Cardiac fibroblast (primary cell): ENCODE measurements around the gene ADAMTS12.

Source experiments
- DNase-seq, 2 donors: peaks; one replicate each; pipeline versions ENCODE4 v3.0.0 to v3.0.0-alpha.2; 2010; ENCODE audit warnings: low read depth in 2 of 2
- H3K4me3 ChIP-seq, 2 donors: replicated peaks in 1 of 2; 1 replicate in 1 of 2; 2 replicates in 1 of 2; pipeline ENCODE4 v1.5.1; 2011; ENCODE audit warnings: low read depth in 2 of 2, low read length in 2 of 2, mild to moderate bottlenecking in 2 of 2, moderate library complexity in 1 of 2
- CTCF ChIP-seq: IDR thresholded peaks from one replicate; pipeline ENCODE4 v1.5.1; 2011; ENCODE audit warnings: low read depth, mild to moderate bottlenecking, low read length, inconsistent platforms

Gene ADAMTS12

GRCh38 chr5:33713136-33713765 is 178.5 kb downstream of the ADAMTS12 start:
- no peak for TF ChIP-seq CTCF
- DNase-seq, result no peak
- H3K4me3 ChIP-seq, result no peak overlapping the region

- TF ChIP-seq CTCF, result no peak
- no peak for DNase-seq
- no peak overlapping the region for H3K4me3 ChIP-seq
Observed at GRCh38 chr5:33712664-33713063, 179.1 kb downstream of the ADAMTS12 start.

- TF ChIP-seq CTCF, result no peak
- no peak for DNase-seq
- no peak overlapping the region for H3K4me3 ChIP-seq
Observed at GRCh38 chr5:33711094-33711679, 180.6 kb downstream of the ADAMTS12 start.

GRCh38 chr5:33702867-33703266 is 188.9 kb downstream of the ADAMTS12 start:
- TF ChIP-seq CTCF, result no peak
- H3K4me3 ChIP-seq, result no peak overlapping the region
- DNase-seq, result no peak

- DNase-seq, result no peak
- no peak for TF ChIP-seq CTCF
- H3K4me3 ChIP-seq, result no peak overlapping the region
Observed at GRCh38 chr5:33701951-33702350, 189.8 kb downstream of the ADAMTS12 start.

- no peak overlapping the region for H3K4me3 ChIP-seq
- TF ChIP-seq CTCF, result no peak
- DNase-seq, result peak in 1 of 2 donors; percentile 83
Observed at GRCh38 chr5:33701251-33701650, 190.5 kb downstream of the ADAMTS12 start.

GRCh38 chr5:33696411-33696810 is 195.4 kb downstream of the ADAMTS12 start:
- H3K4me3 ChIP-seq, result no peak overlapping the region
- no peak for TF ChIP-seq CTCF
- no peak for DNase-seq
